Panc1 (cell line): ENCODE data around the gene AP1B1. TPM values are rescaled to one million over a fixed set of nuclear protein-coding genes. Genes with fewer than 3 reads are reported as not detected.

ENCODE experiments used
- ATAC-seq: fragments of 200-7000 bp; cut with Tn5 transposase; 2 replicates; pipeline ENCODE4 v1.9.1; 2020; ENCODE audit warnings: mild to moderate bottlenecking, moderate library complexity
- BruUV-seq: library from RNA; stranded (reverse); fragments of 400-500 nt; replicated peaks from 2 replicates; lab custom pipeline; 2021; lab: Mats Ljungman, UMichigan
- CTCF ChIA-PET: fragments of 300-600 bp; sonication (Branson Sonifier 250); formaldehyde crosslinking; loops from one replicate; lab custom pipeline; 2022; ENCODE audit warnings: antibody characterized with exemption; lab: Charles Lee
- POLR2A ChIA-PET: fragments of 300-600 bp; sonication (Branson Sonifier 250); formaldehyde crosslinking; loops from one replicate; lab custom pipeline; 2022; ENCODE audit warnings: antibody characterized with exemption; lab: Charles Lee
- DNase-seq: peaks from one replicate; pipeline ENCODE4 v3.0.0-alpha.2; 2010; ENCODE audit warnings: low read depth, low spot score
- H3K27ac ChIP-seq: 2 replicates; pipeline ENCODE4 v1.5.1; 2011; ENCODE audit warnings: mild to moderate bottlenecking, low read length, inconsistent platforms
- H3K27me3 ChIP-seq: fragments of 200-500 bp; sonication (Bioruptor generic); 2 replicates; pipeline ENCODE4 v1.6.0; 2014; ENCODE audit warnings: low read length, inconsistent platforms; ENCODE audit not compliant: control insufficient read depth, insufficient read depth
- H3K36me3 ChIP-seq: fragments of 200-500 bp; sonication (Bioruptor generic); 2 replicates; pipeline ENCODE4 v1.5.1; 2014; ENCODE audit warnings: inconsistent platforms, mild to moderate bottlenecking, low read length, moderate library complexity; ENCODE audit not compliant: control insufficient read depth, insufficient read depth
- H3K4me1 ChIP-seq: 2 replicates; pipeline ENCODE4 v1.5.1; 2011; ENCODE audit warnings: inconsistent platforms, mild to moderate bottlenecking, low read length, moderate library complexity; ENCODE audit not compliant: control insufficient read depth, insufficient read depth
- H3K4me3 ChIP-seq, 2 experiments: 2 replicates each; pipeline ENCODE4 v1.5.1; 2011 to 2012; ENCODE audit warnings: low read depth in 2 of 2, low read length in 2 of 2, mild to moderate bottlenecking in 2 of 2, inconsistent platforms in 1 of 2, moderate library complexity in 1 of 2
- H3K9me3 ChIP-seq: fragments of 200-500 bp; sonication (Bioruptor generic); 2 replicates; pipeline ENCODE4 v1.5.1; 2014; ENCODE audit warnings: low read depth, mild to moderate bottlenecking, inconsistent platforms, low read length, moderate library complexity; ENCODE audit not compliant: control insufficient read depth, insufficient read depth
- POLR2AphosphoS5 ChIP-seq: IDR thresholded peaks from 2 replicates; pipeline ENCODE4 v1.6.1; 2012; ENCODE audit warnings: mild to moderate bottlenecking, low read depth, low read length, moderate library complexity
- SIN3A ChIP-seq: IDR thresholded peaks from 2 replicates; pipeline ENCODE4 v1.6.1; 2012; ENCODE audit warnings: low read depth, mild to moderate bottlenecking, low read length, moderate library complexity, borderline replicate concordance; ENCODE audit not compliant: insufficient read depth
- TCF7L2 ChIP-seq: IDR thresholded peaks from 2 replicates; pipeline ENCODE4 v1.6.1; 2011; ENCODE audit warnings: mild to moderate bottlenecking, low read depth, low read length, inconsistent platforms
- in situ Hi-C: cut with HindIII; loops from 2 replicates; pipeline ENCODE4 v1.10.0; 2016; ENCODE audit warnings: low sequenced_read_pairs, low pct_unique_long_range_greater_than_20kb
- intact Hi-C: fragments of 100-400 bp; cut with micrococcal nuclease; formaldehyde crosslinking; loops from one replicate; pipeline ENCODE4 v1.10.0; 2022; ENCODE audit not compliant: unreplicated experiment
- total RNA-seq: library from RNA; stranded (reverse); gene quantifications from one replicate; pipeline ENCODE4 v1.2.1, GENCODE V29; 2021; ENCODE audit not compliant: unreplicated experiment
- TF ChIP-seq, protein P1 (sequence below), 2 experiments: IDR thresholded peaks; 2 replicates each; pipeline ENCODE4 v1.6.1; 2011 to 2012; ENCODE audit warnings: low read depth in 2 of 2, control low read depth in 1 of 2, low read length in 1 of 2, mild to moderate bottlenecking in 1 of 2, moderate library complexity in 1 of 2; ENCODE audit not compliant: insufficient read depth in 1 of 2
- TF ChIP-seq, protein P2 (sequence below): fragments of 450-650 bp; IDR thresholded peaks from 2 replicates; pipeline ENCODE4 v1.5.1; 2017; ENCODE audit warnings: mild to moderate bottlenecking

AP1B1 gene
- total RNA-seq, 1 experiment from 2014 or later: 48.6 TPM

DNA sequence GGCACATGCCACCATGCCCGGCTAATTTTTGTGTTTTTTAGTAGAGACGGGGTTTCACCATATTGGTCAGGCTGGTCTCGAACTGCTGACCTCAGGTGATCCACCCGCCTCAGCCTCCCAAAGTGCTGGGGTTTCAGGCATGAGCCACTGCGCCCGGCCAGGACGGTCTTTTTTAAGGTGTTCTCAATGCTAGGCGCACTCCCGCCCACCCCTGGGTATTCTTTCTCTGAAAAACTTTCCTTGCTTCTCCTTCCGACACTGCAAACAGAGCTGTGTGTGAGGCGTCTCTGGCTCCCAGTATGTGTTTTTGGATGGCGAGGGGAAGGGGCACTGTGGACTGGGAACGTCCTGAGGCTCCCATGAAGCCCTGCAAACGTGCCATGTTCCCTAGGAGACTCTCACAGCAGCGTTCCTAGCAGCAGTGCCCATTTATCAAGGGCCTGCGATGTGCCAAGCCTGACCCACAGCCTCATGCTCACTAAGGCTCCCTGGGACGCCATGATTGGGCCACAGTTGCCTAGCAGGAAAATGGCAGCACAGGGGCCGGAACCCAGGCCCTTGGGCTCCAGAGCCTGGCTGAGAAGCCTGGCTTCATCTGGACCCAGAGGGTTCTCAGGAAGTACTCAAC lies 70.4 kb downstream of the AP1B1 start:
- in situ Hi-C loops: no loop called here
- H3K4me3 ChIP-seq: no peak overlapping the region
- POLR2A ChIA-PET: no interaction called here

DNA sequence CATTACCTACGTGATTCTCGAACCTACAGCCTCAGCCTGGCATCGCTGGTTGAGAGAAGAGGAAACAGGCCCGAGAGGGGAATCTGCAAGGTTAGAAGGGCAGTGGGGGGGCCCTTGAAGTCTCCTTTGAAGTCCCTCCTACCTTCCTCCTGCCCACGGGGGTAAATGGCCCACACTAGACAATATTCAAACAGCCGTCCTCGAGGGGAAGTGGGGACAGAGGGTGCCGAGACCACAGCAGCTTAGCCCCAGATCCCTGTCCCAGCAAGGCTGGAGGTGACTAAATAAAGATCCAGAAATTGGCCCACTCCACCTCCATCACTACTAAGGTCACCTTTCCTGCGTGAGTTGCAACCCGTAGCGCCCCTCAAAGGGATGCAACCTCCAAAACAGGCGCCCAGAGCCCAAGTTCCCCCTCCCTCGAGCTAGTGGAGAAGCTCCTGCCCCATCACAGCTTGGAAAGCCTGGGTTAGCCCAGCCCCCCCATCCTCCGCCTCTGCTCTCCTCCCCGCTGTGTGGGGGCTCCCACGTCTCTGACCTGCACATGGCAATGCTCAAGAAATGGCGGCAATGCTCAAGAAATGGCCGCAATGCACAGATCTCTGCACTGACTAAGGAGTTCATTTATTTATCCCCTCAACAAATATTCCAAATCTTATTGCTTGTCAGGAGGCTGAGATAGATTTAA lies 72.1 kb downstream of the AP1B1 start:
- H3K27me3 ChIP-seq: no peaks in the 10 kb centered on the region
- in situ Hi-C loops: no loop called here

More for the DNA sequence above, 70.4 kb downstream of the AP1B1 start:
- H3K27me3 ChIP-seq: no peaks in the 10 kb centered on the region
- DNase-seq (no peak), ATAC-seq (no peak)
- CTCF ChIA-PET: no interaction called here
- intact Hi-C loops: no loop called here
- H3K36me3 ChIP-seq: no peaks in the 10 kb centered on the region
- H3K4me1 ChIP-seq: no peaks in the 10 kb centered on the region
- H3K9me3 ChIP-seq: no peaks in the 10 kb centered on the region
- BruUV-seq: no TSS peak
- TF ChIP-seq POLR2AphosphoS5: no peak
- TF ChIP-seq TCF7L2: no peak
- TF ChIP-seq, protein P1, sequence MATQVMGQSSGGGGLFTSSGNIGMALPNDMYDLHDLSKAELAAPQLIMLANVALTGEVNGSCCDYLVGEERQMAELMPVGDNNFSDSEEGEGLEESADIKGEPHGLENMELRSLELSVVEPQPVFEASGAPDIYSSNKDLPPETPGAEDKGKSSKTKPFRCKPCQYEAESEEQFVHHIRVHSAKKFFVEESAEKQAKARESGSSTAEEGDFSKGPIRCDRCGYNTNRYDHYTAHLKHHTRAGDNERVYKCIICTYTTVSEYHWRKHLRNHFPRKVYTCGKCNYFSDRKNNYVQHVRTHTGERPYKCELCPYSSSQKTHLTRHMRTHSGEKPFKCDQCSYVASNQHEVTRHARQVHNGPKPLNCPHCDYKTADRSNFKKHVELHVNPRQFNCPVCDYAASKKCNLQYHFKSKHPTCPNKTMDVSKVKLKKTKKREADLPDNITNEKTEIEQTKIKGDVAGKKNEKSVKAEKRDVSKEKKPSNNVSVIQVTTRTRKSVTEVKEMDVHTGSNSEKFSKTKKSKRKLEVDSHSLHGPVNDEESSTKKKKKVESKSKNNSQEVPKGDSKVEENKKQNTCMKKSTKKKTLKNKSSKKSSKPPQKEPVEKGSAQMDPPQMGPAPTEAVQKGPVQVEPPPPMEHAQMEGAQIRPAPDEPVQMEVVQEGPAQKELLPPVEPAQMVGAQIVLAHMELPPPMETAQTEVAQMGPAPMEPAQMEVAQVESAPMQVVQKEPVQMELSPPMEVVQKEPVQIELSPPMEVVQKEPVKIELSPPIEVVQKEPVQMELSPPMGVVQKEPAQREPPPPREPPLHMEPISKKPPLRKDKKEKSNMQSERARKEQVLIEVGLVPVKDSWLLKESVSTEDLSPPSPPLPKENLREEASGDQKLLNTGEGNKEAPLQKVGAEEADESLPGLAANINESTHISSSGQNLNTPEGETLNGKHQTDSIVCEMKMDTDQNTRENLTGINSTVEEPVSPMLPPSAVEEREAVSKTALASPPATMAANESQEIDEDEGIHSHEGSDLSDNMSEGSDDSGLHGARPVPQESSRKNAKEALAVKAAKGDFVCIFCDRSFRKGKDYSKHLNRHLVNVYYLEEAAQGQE (IDR thresholded peaks at IDR 0.05; ENCODE audit: insufficient read depth in 1 of 2, low read depth in 2 of 2, low read length in 1 of 2): no peak
- TF ChIP-seq, protein P2, sequence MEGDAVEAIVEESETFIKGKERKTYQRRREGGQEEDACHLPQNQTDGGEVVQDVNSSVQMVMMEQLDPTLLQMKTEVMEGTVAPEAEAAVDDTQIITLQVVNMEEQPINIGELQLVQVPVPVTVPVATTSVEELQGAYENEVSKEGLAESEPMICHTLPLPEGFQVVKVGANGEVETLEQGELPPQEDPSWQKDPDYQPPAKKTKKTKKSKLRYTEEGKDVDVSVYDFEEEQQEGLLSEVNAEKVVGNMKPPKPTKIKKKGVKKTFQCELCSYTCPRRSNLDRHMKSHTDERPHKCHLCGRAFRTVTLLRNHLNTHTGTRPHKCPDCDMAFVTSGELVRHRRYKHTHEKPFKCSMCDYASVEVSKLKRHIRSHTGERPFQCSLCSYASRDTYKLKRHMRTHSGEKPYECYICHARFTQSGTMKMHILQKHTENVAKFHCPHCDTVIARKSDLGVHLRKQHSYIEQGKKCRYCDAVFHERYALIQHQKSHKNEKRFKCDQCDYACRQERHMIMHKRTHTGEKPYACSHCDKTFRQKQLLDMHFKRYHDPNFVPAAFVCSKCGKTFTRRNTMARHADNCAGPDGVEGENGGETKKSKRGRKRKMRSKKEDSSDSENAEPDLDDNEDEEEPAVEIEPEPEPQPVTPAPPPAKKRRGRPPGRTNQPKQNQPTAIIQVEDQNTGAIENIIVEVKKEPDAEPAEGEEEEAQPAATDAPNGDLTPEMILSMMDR: no peak
- no peak for TF ChIP-seq SIN3A
- no peak overlapping the region for H3K27ac ChIP-seq

More for the DNA sequence above, 72.1 kb downstream of the AP1B1 start:
- Histone ChIP-seq H3K36me3 (no peaks in the 10 kb centered on the region), H3K9me3 (no peaks in the 10 kb centered on the region), H3K4me3 (no peak overlapping the region), H3K27ac (no peak overlapping the region), H3K4me1 (no peaks in the 10 kb centered on the region)
- DNase-seq (no peak), ATAC-seq (no peak)
- TF ChIP-seq SIN3A (no peak), TCF7L2 (no peak), POLR2AphosphoS5 (no peak)
- TF ChIP-seq, protein P2: no peak
- TF ChIP-seq, protein P1 (IDR thresholded peaks at IDR 0.05; ENCODE audit: insufficient read depth in 1 of 2, low read depth in 2 of 2, low read length in 1 of 2): no peak
- CTCF ChIA-PET: no interaction called here
- no TSS peak for BruUV-seq
- POLR2A ChIA-PET: no interaction called here
- intact Hi-C loops: no loop called here
